Ascending aorta (tissue), 2 donors: ENCODE measurements around the gene MX2. TPM values are rescaled to one million over a fixed set of nuclear protein-coding genes. Genes with fewer than 3 reads are reported as not detected.

ENCODE experiments used
- DNase-seq, 2 donors: peaks; one replicate each; pipeline ENCODE4 v3.0.0-alpha.2; 2019; ENCODE audit warnings: low spot score in 2 of 2
- H3K27ac ChIP-seq, 2 donors: fragments of 200-600 bp; sonication (generic); one replicate each; pipeline ENCODE4 v1.5.1; 2016 to 2017; ENCODE audit warnings: mild to moderate bottlenecking in 1 of 2
- H3K27me3 ChIP-seq: fragments of 200-600 bp; sonication (generic); one replicate; pipeline ENCODE4 v1.5.1; 2017
- H3K36me3 ChIP-seq, 2 donors: fragments of 200-600 bp; sonication (generic); one replicate each; pipeline ENCODE4 v1.5.1; 2016
- H3K4me1 ChIP-seq, 2 donors: fragments of 200-600 bp; sonication (generic); one replicate each; pipeline ENCODE4 v1.5.1; 2016 to 2017; ENCODE audit warnings: mild to moderate bottlenecking in 1 of 2
- H3K4me3 ChIP-seq, 2 donors: fragments of 200-600 bp; sonication (generic); one replicate each; pipeline ENCODE4 v1.5.1; 2016 to 2017; ENCODE audit warnings: mild to moderate bottlenecking in 1 of 2
- H3K9me3 ChIP-seq, 2 donors: fragments of 200-600 bp; sonication (generic); one replicate each; pipeline ENCODE4 v1.5.1; 2016
- intact Hi-C: fragments of 100-400 bp; cut with DNase I; formaldehyde crosslinking; loops from one replicate; pipeline ENCODE4 v1.15.1; 2023
- total RNA-seq: library from RNA; depleted of rRNA; stranded (reverse); fragments of >200 nt; gene quantifications from one replicate; pipeline ENCODE4 v1.1.0, GENCODE V29; 2016
- TF ChIP-seq, protein P1 (sequence below), 3 experiments: fragments of 200-600 bp in 2 of 3; fragments of 450-650 bp in 1 of 3; sonication (generic) in 2 of 3; IDR thresholded peaks; one replicate each; pipeline ENCODE4 v1.5.1; 2016 to 2019; ENCODE audit warnings: antibody characterized with exemption in 3 of 3, mild to moderate bottlenecking in 1 of 3, moderate library complexity in 1 of 3

Gene MX2
- total RNA-seq, 1 donor from 2014 or later, result 9.7 TPM

DNA sequence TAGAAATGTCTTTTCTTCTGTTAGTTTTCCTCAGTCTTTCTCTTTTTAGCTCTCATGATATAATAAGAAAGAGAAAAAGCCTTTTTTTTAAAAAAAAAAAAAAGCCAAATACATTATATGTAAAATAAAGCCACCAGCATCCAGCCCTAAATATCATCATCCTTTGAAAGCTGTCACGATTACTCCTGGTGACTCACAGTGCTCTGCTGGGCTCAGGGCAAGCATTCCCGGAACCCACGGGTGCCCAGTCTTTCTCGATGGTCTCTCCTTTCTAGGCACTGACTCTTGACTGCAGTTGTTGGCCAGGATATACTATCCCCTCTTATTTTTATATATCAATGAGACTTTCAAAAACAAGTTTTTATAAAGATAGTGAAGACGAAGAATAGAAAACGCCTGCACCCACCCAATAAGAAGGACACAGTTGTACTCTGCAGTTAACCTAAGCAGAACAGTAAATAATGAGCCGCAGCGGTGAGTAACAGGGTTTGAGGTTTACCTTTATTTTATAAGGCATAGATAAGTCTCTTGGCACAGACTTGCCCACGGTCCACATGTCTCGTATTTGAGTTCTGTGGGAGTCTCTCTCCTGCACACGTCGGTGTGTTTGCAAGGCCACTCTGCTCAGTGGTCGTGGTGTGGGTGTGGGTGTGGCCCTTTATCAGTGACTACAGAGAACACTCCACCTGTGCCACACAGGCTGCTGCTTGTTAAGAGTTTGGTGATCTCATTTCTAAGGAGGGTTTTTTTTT lies 15.7 kb upstream of the MX2 start:
- Histone ChIP-seq H3K27me3 (no peaks in the 10 kb centered on the region), H3K27ac (no peak overlapping the region), H3K4me1 (no peaks in the 10 kb centered on the region), H3K36me3 (no peaks in the 10 kb centered on the region), H3K9me3 (no peaks in the 10 kb centered on the region), H3K4me3 (no peak overlapping the region)
- intact Hi-C loops, result no loop called here
- DNase-seq, result no peak
- TF ChIP-seq, protein P1, sequence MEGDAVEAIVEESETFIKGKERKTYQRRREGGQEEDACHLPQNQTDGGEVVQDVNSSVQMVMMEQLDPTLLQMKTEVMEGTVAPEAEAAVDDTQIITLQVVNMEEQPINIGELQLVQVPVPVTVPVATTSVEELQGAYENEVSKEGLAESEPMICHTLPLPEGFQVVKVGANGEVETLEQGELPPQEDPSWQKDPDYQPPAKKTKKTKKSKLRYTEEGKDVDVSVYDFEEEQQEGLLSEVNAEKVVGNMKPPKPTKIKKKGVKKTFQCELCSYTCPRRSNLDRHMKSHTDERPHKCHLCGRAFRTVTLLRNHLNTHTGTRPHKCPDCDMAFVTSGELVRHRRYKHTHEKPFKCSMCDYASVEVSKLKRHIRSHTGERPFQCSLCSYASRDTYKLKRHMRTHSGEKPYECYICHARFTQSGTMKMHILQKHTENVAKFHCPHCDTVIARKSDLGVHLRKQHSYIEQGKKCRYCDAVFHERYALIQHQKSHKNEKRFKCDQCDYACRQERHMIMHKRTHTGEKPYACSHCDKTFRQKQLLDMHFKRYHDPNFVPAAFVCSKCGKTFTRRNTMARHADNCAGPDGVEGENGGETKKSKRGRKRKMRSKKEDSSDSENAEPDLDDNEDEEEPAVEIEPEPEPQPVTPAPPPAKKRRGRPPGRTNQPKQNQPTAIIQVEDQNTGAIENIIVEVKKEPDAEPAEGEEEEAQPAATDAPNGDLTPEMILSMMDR (IDR thresholded peaks at IDR 0.05), result no peak

- no peaks in the 10 kb centered on the region for H3K9me3 ChIP-seq
- TF ChIP-seq, protein P1 (IDR thresholded peaks at IDR 0.05), result no peak
- no peak for DNase-seq
- no peak overlapping the region for H3K4me3 ChIP-seq
- no peak overlapping the region for H3K27ac ChIP-seq
- intact Hi-C loops, result no loop called here
- H3K36me3 ChIP-seq, result no peaks in the 10 kb centered on the region
- H3K4me1 ChIP-seq, result no peaks in the 10 kb centered on the region
- H3K27me3 ChIP-seq, result no peaks in the 10 kb centered on the region
Measured at GRCh38 chr21:41346758-41347157, 15.1 kb upstream of the MX2 start.

- no peak for DNase-seq
- intact Hi-C loops, result no loop called here
Measured at GRCh38 chr21:41348434-41348833, 13.4 kb upstream of the MX2 start.

DNA sequence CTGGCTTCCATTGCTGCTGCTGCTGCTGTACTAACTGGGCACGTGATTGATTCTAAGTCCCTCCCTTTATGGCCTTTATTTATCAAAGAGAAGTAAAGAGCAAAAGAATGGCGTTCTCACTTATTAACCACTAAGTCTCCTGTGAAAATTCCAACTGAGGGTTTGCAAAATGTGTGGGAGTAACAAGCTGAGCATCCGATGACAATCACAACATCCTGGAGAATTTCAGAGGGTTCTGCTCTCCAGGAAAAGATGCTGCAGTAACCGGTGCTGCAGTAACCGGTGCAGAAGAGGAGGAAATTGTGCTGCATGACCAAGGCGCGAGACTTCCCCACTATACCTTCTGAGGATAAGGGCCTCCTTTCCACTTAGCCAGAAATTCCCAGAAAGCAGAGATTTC lies 12.7 kb upstream of the MX2 start:
- Histone ChIP-seq H3K4me1 (no peaks in the 10 kb centered on the region), H3K36me3 (no peaks in the 10 kb centered on the region), H3K27ac (no peak overlapping the region), H3K27me3 (no peaks in the 10 kb centered on the region), H3K9me3 (no peaks in the 10 kb centered on the region), H3K4me3 (no peak overlapping the region)
- TF ChIP-seq, protein P1 (IDR thresholded peaks at IDR 0.05), result no peak
- DNase-seq, result no peak
- intact Hi-C loops, result no loop called here

More at GRCh38 chr21:41348434-41348833, 13.4 kb upstream of the MX2 start:
- H3K4me1 ChIP-seq, result no peaks in the 10 kb centered on the region
- H3K9me3 ChIP-seq, result no peaks in the 10 kb centered on the region
- TF ChIP-seq, protein P1 (IDR thresholded peaks at IDR 0.05), result no peak
- H3K27ac ChIP-seq, result no peak overlapping the region
- no peaks in the 10 kb centered on the region for H3K36me3 ChIP-seq
- no peak overlapping the region for H3K4me3 ChIP-seq
- no peaks in the 10 kb centered on the region for H3K27me3 ChIP-seq

GRCh38 chr21:41349619-41350390 lies 12.0 kb upstream of the MX2 start:
- DNase-seq, result no peak
- Histone ChIP-seq H3K9me3 (no peaks in the 10 kb centered on the region), H3K27me3 (no peaks in the 10 kb centered on the region), H3K4me1 (no peaks in the 10 kb centered on the region), H3K27ac (no peak overlapping the region), H3K36me3 (no peaks in the 10 kb centered on the region), H3K4me3 (no peak overlapping the region)
- TF ChIP-seq, protein P1 (IDR thresholded peaks at IDR 0.05), result no peak
- intact Hi-C loops, result no loop called here
